GM12801 (cell line): ENCODE data around the gene KIF12.

ENCODE experiments used
- TF ChIP-seq, protein P1 (sequence below): IDR thresholded peaks from one replicate; pipeline ENCODE4 v1.5.1; 2011; ENCODE audit warnings: control low read depth; ENCODE audit not compliant: insufficient read length; ENCODE audit errors: extremely low read depth

Gene KIF12

DNA sequence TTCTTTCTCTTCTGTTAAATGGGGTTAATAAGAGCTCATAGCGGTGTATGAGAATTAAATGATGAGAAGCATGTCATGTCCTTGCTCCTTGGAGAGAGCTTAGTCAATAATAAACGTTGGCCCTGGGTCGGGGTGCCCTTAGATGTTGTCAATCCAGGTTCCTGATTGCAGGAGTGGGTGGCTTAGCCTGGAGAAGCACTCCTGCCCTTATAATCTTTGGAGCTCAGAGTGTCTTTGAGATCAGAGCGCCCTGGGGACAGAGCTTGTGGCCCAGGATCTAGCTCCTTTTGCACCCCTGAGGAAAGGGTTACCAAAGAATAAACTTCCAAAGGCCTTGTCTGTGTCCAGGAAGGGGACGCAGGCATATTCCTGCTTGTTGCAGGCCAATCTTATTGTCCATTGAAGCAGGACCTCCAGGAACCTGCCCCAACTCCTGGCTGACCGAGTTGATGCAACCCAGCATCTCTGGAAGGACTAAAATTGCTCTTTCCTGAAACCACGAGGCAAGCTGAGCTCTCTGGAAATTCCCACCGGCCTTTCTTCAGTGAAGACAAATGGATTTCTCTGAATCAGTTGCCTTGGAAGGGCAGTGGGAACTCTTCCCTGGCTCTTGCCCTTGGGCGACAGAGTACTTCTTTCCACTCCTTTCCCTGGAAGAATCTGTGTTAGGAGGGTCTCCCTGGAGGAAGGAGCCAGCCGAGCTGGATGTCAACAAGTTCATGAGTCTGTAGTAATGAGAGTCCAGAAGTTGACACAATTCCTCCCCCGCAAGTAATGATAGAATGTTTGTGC is 14.6 kb downstream of the KIF12 start:
- TF ChIP-seq, protein P1, sequence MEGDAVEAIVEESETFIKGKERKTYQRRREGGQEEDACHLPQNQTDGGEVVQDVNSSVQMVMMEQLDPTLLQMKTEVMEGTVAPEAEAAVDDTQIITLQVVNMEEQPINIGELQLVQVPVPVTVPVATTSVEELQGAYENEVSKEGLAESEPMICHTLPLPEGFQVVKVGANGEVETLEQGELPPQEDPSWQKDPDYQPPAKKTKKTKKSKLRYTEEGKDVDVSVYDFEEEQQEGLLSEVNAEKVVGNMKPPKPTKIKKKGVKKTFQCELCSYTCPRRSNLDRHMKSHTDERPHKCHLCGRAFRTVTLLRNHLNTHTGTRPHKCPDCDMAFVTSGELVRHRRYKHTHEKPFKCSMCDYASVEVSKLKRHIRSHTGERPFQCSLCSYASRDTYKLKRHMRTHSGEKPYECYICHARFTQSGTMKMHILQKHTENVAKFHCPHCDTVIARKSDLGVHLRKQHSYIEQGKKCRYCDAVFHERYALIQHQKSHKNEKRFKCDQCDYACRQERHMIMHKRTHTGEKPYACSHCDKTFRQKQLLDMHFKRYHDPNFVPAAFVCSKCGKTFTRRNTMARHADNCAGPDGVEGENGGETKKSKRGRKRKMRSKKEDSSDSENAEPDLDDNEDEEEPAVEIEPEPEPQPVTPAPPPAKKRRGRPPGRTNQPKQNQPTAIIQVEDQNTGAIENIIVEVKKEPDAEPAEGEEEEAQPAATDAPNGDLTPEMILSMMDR, result no peak

DNA sequence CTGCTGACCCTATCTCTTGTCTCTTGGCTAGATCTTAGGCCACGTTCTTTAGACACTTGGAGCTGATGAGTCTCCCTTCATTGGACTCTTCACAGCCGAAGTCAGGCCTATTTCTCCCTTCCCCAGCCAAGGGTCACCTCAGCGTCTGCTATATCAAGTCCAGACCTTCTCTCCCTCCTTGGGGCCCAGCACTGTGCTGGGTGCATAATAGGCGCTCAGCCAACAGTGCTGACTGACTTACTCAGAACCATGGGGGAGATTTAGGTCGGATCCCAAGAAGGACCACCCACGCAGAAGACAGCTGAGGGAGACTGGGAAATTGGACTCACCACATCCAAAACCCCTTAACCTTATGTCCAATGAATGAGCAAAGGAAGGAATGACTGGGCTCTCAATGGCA is 15.4 kb downstream of the KIF12 start:
- TF ChIP-seq, protein P1, result no peak

DNA sequence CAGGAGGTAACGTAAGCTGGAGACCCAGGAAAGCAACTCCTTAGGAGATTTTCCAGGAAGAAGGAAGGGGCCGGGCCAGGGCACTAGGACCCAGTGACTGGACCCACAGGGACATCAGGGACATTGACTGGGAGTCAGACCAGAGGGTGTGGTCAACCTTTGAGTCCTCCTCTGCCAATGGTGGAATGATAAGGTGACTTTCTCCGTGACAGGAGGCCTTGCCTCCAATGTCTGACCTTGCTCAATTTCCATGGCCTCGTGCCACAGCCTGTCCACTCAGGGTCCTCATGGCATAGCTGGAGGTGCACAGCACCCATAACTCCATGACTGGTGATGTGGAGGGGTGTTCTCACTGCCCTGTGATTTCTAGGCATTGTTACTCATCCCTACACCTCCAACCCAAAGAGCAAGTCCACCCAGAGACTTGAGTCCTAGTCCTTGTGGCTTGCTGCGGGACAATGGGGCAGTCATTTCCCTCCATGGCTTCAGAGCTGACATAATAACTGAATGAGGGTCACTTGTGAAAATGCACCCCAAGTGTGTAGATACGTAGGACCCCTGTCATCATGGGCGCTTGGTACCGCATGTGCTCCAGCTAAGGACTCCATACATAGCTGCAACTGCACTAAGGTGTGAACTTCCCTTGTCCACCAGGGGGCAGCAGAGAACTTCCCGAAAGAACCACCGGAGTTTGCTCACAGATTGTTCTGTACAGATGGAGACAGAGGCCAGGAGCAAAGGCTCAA is 16.9 kb downstream of the KIF12 start:
- TF ChIP-seq, protein P1, result no peak

DNA sequence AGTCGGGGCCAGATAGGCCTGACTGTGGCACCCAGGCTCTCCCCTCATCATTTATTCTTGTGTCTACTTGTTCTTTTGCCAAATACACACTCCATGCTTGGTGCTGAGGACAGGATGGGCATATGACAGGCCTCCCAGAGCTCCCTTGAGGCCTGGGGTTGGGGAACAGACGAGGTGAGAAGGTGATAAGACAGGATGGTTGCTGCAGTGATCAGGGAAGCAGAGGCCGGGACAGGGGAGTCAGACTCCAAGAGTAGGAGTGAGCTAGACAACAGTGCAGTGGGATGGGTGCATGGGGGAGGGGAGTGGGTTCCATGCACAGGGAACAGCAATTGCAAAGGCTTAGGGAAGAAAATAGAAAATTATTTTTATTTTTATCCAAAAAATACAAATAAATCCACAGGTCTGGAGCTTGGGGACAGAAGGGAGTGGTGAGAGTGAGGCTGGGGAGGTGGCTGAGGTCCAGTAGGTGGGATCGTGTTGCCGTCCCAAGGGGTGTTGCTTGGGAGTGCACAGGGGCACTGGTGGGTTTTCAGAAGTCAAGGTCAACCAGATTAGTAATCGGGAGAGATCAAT is 17.6 kb downstream of the KIF12 start:
- TF ChIP-seq, protein P1, result no peak

DNA sequence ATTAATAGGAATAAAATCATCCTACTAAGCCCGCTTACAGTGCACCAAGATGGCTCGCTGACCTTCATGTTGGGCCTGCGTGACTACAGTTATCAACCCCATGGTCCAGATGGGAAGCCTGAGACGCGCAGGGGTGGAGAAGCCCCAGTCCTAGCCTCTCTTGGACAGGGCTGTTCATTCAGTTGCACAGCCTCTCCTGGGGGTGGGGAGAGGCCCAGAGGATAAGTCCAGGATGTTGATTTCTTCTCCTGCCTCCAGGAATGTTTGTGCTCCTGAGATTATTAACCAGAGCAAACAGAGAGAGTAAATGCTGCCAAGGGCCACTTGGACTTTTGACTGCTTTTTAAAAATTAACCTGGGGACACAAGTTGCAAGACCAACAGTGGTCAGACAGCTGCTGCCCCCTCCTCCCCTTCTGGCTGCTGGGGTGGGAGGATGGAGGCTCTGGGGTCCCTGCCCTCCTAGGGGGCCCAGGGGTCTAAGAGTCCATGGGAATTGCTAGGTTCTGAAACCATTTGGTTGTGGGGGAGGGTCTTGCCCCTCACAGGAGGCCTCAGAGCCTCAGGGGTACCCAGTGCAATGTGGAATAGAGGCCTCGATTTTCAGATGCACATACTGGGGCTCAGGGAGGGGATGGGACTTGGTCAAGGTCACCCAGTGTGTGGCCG is 18.2 kb downstream of the KIF12 start:
- TF ChIP-seq, protein P1, result no peak

DNA sequence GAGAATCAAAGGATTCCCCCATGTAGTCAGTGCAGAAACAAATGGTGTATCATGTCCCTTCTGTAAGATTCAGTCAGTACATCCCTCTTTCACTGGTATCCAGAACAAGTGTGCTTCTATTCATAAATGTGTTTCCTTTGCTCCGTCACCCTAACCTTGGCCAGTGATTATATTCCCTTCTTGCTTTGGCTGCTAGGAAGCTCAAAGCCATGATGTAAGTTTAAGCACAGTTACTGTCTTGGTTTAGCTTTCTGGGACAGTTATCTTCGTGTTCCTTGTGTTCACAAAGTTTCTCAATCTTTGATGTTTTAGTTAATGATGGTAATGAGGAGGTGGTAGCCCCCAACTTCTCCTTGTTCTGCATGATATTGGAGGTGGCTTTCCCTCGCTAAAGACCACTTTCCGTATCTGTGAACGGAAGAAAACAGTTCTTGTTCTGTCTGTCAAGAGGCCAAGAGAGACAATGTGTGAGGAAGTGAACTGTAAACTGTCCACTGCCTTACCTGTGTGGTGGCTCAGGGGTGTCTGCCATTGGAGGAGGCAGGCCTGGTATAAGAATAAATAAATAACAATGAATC is 18.8 kb downstream of the KIF12 start:
- TF ChIP-seq, protein P1, result no peak

DNA sequence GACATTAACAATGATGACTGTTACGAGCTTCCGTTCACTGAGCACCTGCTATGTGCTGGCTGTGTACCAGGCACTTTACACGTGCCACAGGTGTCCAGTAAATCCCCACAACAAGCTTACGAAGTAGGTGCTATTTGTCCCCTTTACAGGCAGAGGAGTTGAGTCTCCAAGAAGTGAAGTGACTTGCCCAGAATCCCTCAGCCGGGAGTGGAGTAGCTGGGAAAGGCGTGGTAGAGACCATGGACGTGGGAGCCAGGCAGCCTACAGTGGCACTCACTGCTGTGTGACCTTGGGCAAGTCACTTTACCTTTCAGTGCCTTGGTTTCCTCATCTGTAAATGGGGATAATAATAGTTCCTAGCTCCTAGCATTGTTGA is 20.3 kb downstream of the KIF12 start:
- TF ChIP-seq, protein P1, result no peak
